Cardiac fibroblast (primary cell): ENCODE measurements around the gene GLT6D1.

Experiments
- DNase-seq, 2 donors: peaks; one replicate each; pipeline versions ENCODE4 v3.0.0 to v3.0.0-alpha.2; 2010; ENCODE audit warnings: low read depth in 2 of 2
- H3K4me3 ChIP-seq, 2 donors: replicated peaks in 1 of 2; 1 replicate in 1 of 2; 2 replicates in 1 of 2; pipeline ENCODE4 v1.5.1; 2011; ENCODE audit warnings: low read depth in 2 of 2, low read length in 2 of 2, mild to moderate bottlenecking in 2 of 2, moderate library complexity in 1 of 2
- CTCF ChIP-seq: IDR thresholded peaks from one replicate; pipeline ENCODE4 v1.5.1; 2011; ENCODE audit warnings: low read depth, mild to moderate bottlenecking, low read length, inconsistent platforms

Gene GLT6D1

DNA sequence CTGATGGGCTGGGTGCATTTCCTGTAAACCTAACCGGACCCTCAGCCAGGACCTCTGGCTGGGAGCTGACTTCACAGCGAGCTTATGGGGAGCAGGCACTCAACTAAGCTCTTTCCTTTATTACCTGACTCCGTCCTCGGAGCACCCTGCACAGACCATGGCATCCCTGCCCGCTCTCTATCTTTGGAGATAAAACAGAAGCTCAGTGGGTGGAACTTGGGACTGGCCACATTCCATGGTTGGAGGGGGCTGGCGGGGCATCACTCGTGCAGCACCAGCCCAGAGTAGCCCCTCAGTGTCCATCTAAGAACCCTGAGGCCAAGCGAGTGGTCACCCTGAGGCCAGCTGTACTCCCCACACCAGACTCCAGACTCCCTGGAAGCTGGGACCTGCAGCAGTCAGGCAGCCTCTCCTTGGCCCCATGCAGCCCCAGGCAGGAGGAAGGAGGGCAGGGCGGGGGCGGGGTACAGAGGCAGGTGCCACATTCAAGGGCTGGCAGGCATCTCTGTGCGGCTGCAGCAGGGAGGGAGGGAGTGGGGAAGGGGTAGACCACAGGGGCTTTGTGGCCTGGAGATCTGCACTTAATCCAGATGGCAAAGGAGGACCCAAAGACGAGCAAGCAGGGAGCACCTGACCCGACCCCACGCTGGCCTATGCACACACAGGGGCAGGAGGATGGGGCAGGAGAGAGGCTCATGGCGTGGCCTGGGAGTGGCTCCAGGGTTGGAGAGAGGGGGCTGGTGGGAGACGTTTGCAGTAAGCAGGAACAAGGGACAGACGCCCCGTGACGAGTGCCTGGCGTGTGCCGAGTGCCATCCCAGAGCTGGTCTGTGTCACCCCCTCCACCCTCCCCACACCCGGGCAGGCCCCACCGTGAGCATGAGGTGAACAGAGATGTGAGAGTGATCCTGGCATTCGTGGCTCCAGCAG lies 26.1 kb downstream of the GLT6D1 start:
- no peak for DNase-seq
- H3K4me3 ChIP-seq = no peak overlapping the region
- TF ChIP-seq CTCF = no peak

DNA sequence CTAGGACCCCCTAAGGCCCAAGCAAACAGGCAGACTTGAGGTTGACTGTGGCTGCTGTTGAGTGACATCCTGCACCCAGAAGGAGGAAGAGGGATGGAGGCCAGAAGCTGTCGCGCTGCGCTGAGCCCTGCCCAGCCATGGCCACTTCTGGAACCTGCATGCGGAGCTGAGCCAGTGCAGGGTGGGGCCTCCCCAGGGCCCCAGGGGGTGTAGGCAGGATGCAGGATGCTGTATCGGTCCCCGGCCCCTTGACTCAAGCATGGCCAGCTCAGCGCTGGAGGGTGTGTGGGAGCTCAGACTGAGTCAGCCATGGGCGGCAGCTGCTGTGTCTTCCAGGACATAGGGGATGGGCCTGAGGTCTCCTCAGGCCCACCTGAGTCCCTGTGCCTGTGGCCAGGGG lies 26.9 kb downstream of the GLT6D1 start:
- no peak for TF ChIP-seq CTCF
- DNase-seq = no peak
- no peak overlapping the region for H3K4me3 ChIP-seq

- DNase-seq = no peak
- no peak for TF ChIP-seq CTCF
- H3K4me3 ChIP-seq = no peak overlapping the region
Measured at GRCh38 chr9:135611875-135612209, 27.5 kb downstream of the GLT6D1 start.

DNA sequence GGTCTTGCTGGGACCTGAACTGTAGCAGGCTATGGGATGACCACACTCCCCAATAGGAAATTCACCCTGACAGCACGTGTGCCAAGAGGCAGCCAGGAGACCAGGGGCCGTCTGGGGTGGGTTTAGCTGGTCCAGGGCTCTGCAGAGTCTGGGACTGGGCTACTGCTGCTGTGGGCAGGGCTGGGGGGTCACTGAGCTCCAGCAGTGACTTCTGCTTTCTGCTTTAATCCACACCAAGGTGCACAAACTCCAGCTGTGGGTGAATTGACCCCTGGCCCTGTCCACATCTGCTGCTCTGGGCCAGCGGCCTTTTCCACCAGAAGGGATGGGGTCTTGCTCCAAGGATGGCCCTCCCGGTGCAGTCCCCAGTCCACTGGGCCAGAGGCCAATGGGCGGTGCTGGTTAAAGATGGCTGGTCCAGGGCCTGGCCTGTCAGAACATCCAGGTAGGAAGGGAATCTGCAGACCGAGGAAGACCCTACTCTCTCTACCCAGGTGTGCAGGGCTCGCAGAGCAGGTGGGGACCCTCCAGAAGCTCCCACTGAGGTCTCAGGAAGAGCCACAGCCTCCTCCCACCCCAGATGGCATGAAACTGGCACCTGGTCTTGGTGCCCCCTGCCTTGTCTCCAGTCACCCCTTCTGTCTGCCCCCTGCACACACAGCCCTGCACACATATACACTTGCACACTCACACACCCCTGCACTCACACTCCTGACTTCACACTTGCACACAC lies 28.0 kb downstream of the GLT6D1 start:
- TF ChIP-seq CTCF = no peak
- no peak overlapping the region for H3K4me3 ChIP-seq
- no peak for DNase-seq

- no peak for TF ChIP-seq CTCF
- no peak for DNase-seq
- no peak overlapping the region for H3K4me3 ChIP-seq
Measured at GRCh38 chr9:135610290-135611141, 28.8 kb downstream of the GLT6D1 start.

GRCh38 chr9:135609366-135609955 lies 29.9 kb downstream of the GLT6D1 start:
- DNase-seq = no peak
- no peak for TF ChIP-seq CTCF
- no peak overlapping the region for H3K4me3 ChIP-seq
